IMR-90 (cell line): ENCODE results near the gene ULBP1. TPM values are rescaled to one million over a fixed set of nuclear protein-coding genes. Genes with fewer than 3 reads are reported as not detected.

Source experiments
- ATAC-seq: fragments of 200-7000 bp; cut with Tn5 transposase; 2 replicates; pipeline ENCODE4 v1.9.1; 2020; ENCODE audit warnings: low read depth, mild to moderate bottlenecking, moderate library complexity
- BruUV-seq: library from RNA; stranded (reverse); fragments of 400-500 nt; replicated peaks from 2 replicates; lab custom pipeline; 2021; lab: Mats Ljungman, UMichigan
- CTCF ChIA-PET: fragments of 300-600 bp; formaldehyde crosslinking; extraction: SDS; loops from one replicate; lab custom pipeline; 2021; ENCODE audit warnings: antibody characterized with exemption; lab: Yijun Ruan, JAX
- POLR2A ChIA-PET: fragments of 300-600 bp; sonication (Branson Sonifier 250); formaldehyde crosslinking; loops from one replicate; lab custom pipeline; 2022; ENCODE audit warnings: antibody characterized with exemption; ENCODE audit not compliant: unreplicated experiment; lab: Charles Lee
- DNase-seq: peaks from one replicate; pipeline ENCODE4 v3.0.0; 2013
- H2AFZ ChIP-seq: replicated peaks from 2 replicates; pipeline ENCODE3; 2013; ENCODE audit warnings: low read length, mild to moderate bottlenecking; ENCODE audit not compliant: poor library complexity
- H2AK5ac ChIP-seq: 2 replicates; pipeline ENCODE4 v1.6.1; 2013; ENCODE audit warnings: low read depth, low read length, inconsistent platforms
- H2AK9ac ChIP-seq: replicated peaks from 2 replicates; pipeline ENCODE3; 2013; ENCODE audit warnings: mild to moderate bottlenecking, low read depth, low read length, moderate library complexity; ENCODE audit not compliant: poor library complexity
- H2BK120ac ChIP-seq: 2 replicates; pipeline ENCODE4 v1.6.1; 2013; ENCODE audit warnings: low read depth, low read length, inconsistent platforms
- H2BK15ac ChIP-seq: 3 replicates; pipeline ENCODE4 v1.6.1; 2013; ENCODE audit warnings: low read depth, low read length, inconsistent platforms
- H2BK20ac ChIP-seq: 2 replicates; pipeline ENCODE4 v1.6.1; 2013; ENCODE audit warnings: low read depth, mild to moderate bottlenecking, inconsistent platforms, low read length, moderate library complexity
- H2BK5ac ChIP-seq: 2 replicates; pipeline ENCODE4 v1.6.1; 2013; ENCODE audit warnings: mild to moderate bottlenecking, low read depth, low read length, inconsistent platforms; ENCODE audit not compliant: poor library complexity, severe bottlenecking
- H3K14ac ChIP-seq: replicated peaks from 2 replicates; pipeline ENCODE4 v1.6.1; 2013; ENCODE audit warnings: low read depth, low read length, inconsistent platforms
- H3K18ac ChIP-seq: 2 replicates; pipeline ENCODE4 v1.6.1; 2013; ENCODE audit warnings: low read depth, low read length, control low read depth
- H3K23ac ChIP-seq: 2 replicates; pipeline ENCODE4 v1.6.1; 2013; ENCODE audit warnings: low read depth, low read length, inconsistent platforms
- H3K27ac ChIP-seq: 2 replicates; pipeline ENCODE4 v1.5.1; 2013; ENCODE audit warnings: mild to moderate bottlenecking, control low read depth, low read length; ENCODE audit not compliant: insufficient read depth
- H3K27me3 ChIP-seq: 2 replicates; pipeline ENCODE4 v1.6.1; 2013; ENCODE audit warnings: low read length; ENCODE audit not compliant: control insufficient read depth, insufficient read depth
- H3K36me3 ChIP-seq: 2 replicates; pipeline ENCODE4 v1.6.1; 2013; ENCODE audit warnings: low read length, mixed read lengths; ENCODE audit not compliant: control insufficient read depth, insufficient read depth
- H3K4ac ChIP-seq: 2 replicates; pipeline ENCODE4 v1.6.1; 2013; ENCODE audit warnings: low read depth, low read length, inconsistent platforms
- H3K4me1 ChIP-seq: 2 replicates; pipeline ENCODE4 v1.6.1; 2013; ENCODE audit warnings: low read length, mixed read lengths; ENCODE audit not compliant: control insufficient read depth, insufficient read depth
- H3K4me2 ChIP-seq: 2 replicates; pipeline ENCODE4 v1.6.1; 2013; ENCODE audit warnings: low read depth, mild to moderate bottlenecking, control low read depth, low read length, moderate library complexity
- H3K4me3 ChIP-seq: 2 replicates; pipeline ENCODE4 v1.5.1; 2013; ENCODE audit warnings: low read depth, mild to moderate bottlenecking, control low read depth, low read length, moderate library complexity; ENCODE audit not compliant: insufficient read depth
- H3K56ac ChIP-seq: 2 replicates; pipeline ENCODE4 v1.6.1; 2013; ENCODE audit warnings: low read length, inconsistent platforms; ENCODE audit not compliant: insufficient read depth; ENCODE audit errors: extremely low read depth
- H3K79me1 ChIP-seq, 2 experiments: 2 replicates each; pipeline ENCODE4 v1.6.1; 2013; ENCODE audit warnings: low read length in 2 of 2, inconsistent platforms in 1 of 2, low read depth in 1 of 2
- H3K9ac ChIP-seq: 2 replicates; pipeline ENCODE4 v1.6.1; 2013; ENCODE audit warnings: low read depth, low read length, control low read depth
- H3K9me1 ChIP-seq: 2 replicates; pipeline ENCODE4 v1.6.1; 2013; ENCODE audit warnings: low read length, inconsistent platforms; ENCODE audit not compliant: insufficient read depth
- H3K9me3 ChIP-seq: 2 replicates; pipeline ENCODE4 v1.6.1; 2013; ENCODE audit warnings: low read length; ENCODE audit not compliant: control insufficient read depth, insufficient read depth
- H4K20me1 ChIP-seq: 2 replicates; pipeline ENCODE4 v1.6.1; 2013; ENCODE audit warnings: low read length, inconsistent platforms; ENCODE audit not compliant: insufficient read depth
- H4K5ac ChIP-seq: 2 replicates; pipeline ENCODE4 v1.6.1; 2013; ENCODE audit warnings: mild to moderate bottlenecking, low read depth, low read length, control low read depth
- H4K8ac ChIP-seq, 2 experiments: 2 replicates each; pipeline ENCODE4 v1.6.1; 2013; ENCODE audit warnings: low read depth in 2 of 2, low read length in 2 of 2, control low read depth in 1 of 2, inconsistent platforms in 1 of 2
- H4K91ac ChIP-seq: 2 replicates; pipeline ENCODE4 v1.6.1; 2013; ENCODE audit warnings: low read depth, low read length, inconsistent platforms; ENCODE audit not compliant: insufficient read depth
- BHLHE40 ChIP-seq: fragments of 150-350 bp; IDR thresholded peaks from 2 replicates; pipeline ENCODE4 v1.6.1; 2016; ENCODE audit warnings: mild to moderate bottlenecking, low read depth, low read length
- CEBPB ChIP-seq: IDR thresholded peaks from 2 replicates; pipeline ENCODE4 v1.6.1; 2012; ENCODE audit warnings: low read depth, low read length, improper control_type of control experiment
- CHD1 ChIP-seq: IDR thresholded peaks from 2 replicates; pipeline ENCODE4 v1.6.1; 2012; ENCODE audit warnings: low read depth, low read length, improper control_type of control experiment
- CTCF ChIP-seq: conservative IDR thresholded peaks from 2 replicates; pipeline ENCODE4 v1.5.1; 2012; ENCODE audit warnings: mild to moderate bottlenecking, low read depth, low read length, improper control_type of control experiment
- ELK1 ChIP-seq: fragments of 150-350 bp; IDR thresholded peaks from 2 replicates; pipeline ENCODE4 v1.6.1; 2016; ENCODE audit warnings: low read depth, mild to moderate bottlenecking, low read length, moderate library complexity, borderline replicate concordance
- FOS ChIP-seq: fragments of 150-350 bp; IDR thresholded peaks from 2 replicates; pipeline ENCODE4 v1.6.1; 2016; ENCODE audit warnings: low read depth, low read length
- MAFK ChIP-seq: IDR thresholded peaks from 2 replicates; pipeline ENCODE4 v1.6.1; 2012; ENCODE audit warnings: low read depth, low read length, improper control_type of control experiment
- MAZ ChIP-seq: IDR thresholded peaks from 2 replicates; pipeline ENCODE4 v1.6.1; 2012; ENCODE audit warnings: low read depth, mild to moderate bottlenecking, low read length, improper control_type of control experiment, moderate library complexity, borderline replicate concordance
- NFE2L2 ChIP-seq: fragments of 150-350 bp; IDR thresholded peaks from 2 replicates; pipeline ENCODE4 v1.6.1; 2016; ENCODE audit warnings: low read depth, mild to moderate bottlenecking, low read length
- POLR2A ChIP-seq: IDR thresholded peaks from 2 replicates; pipeline ENCODE4 v1.6.1; 2012; ENCODE audit warnings: mild to moderate bottlenecking, low read depth, low read length
- RAD21 ChIP-seq: IDR thresholded peaks from 2 replicates; pipeline ENCODE4 v1.6.1; 2012; ENCODE audit warnings: low read length, improper control_type of control experiment
- RCOR1 ChIP-seq: IDR thresholded peaks from 2 replicates; pipeline ENCODE4 v1.6.1; 2012; ENCODE audit warnings: mild to moderate bottlenecking, low read length, improper control_type of control experiment; ENCODE audit not compliant: insufficient replicate concordance
- RFX5 ChIP-seq: IDR thresholded peaks from 2 replicates; pipeline ENCODE4 v1.8.0; 2012; ENCODE audit warnings: low read depth, mild to moderate bottlenecking, low read length, moderate library complexity
- SMC3 ChIP-seq: fragments of 150-350 bp; IDR thresholded peaks from 2 replicates; pipeline ENCODE4 v1.6.1; 2016; ENCODE audit warnings: low read depth, mild to moderate bottlenecking, antibody characterized with exemption, low read length, moderate library complexity
- USF2 ChIP-seq: fragments of 150-350 bp; IDR thresholded peaks from 2 replicates; pipeline ENCODE4 v1.6.1; 2017; ENCODE audit warnings: mild to moderate bottlenecking, antibody characterized with exemption, low read length, low read depth
- WGBS, 2 experiments: methylation state at CpG; one replicate each; pipeline versions ENCODE4 v1.1.5 to v1.1.7; 2013; ENCODE audit warnings: missing lambda C conversion rate in 2 of 2; ENCODE audit not compliant: insufficient read length in 1 of 2; ENCODE audit errors: extremely low coverage in 2 of 2; 5-methylcytosine and 5-hydroxymethylcytosine counted together
- dilution Hi-C: fragments of 300-500 bp; cut with HindIII; formaldehyde crosslinking; loops from one replicate; pipeline ENCODE4 v1.14.3; 2018; ENCODE audit warnings: low sequenced_read_pairs; ENCODE audit not compliant: unreplicated experiment
- in situ Hi-C: fragments of 300-500 bp; cut with MboI; formaldehyde crosslinking; loops from 3 replicates; pipeline ENCODE4 v1.14.3; 2019; ENCODE audit warnings: low sequenced_read_pairs, inconsistent platforms, mixed read lengths
- intact Hi-C: fragments of 100-400 bp; cut with micrococcal nuclease; formaldehyde crosslinking; loops from 2 replicates; pipeline ENCODE4 v1.10.0; 2022
- polyA plus RNA-seq, 3 experiments: library from polyadenylated mRNA; depleted of rRNA; stranded (reverse); fragments of >200 nt; gene quantifications; 2 replicates each; pipeline ENCODE4 v1.2.3, GENCODE V29; 2012; ENCODE audit warnings: low replicate concordance in 1 of 3
- total RNA-seq: library from RNA; depleted of rRNA; stranded (reverse); fragments of >200 nt; gene quantifications from 2 replicates; pipeline ENCODE4 v1.2.3, GENCODE V29; 2012

Gene ULBP1
- total and polyA plus RNA-seq, 2 of the 4 experiments (the other 2 are of a cell fraction): 0.18 to 0.87 TPM

- Histone ChIP-seq H3K9ac (no peak overlapping the region), H3K4me1 (peaks cover 2% of the 10 kb centered on the region; the same call in 1 of the 2 replicates), H4K91ac (no peak overlapping the region), H3K4ac (no peak overlapping the region), H2BK15ac (no peak overlapping the region), H2BK120ac (no peak overlapping the region), H3K23ac (no peak overlapping the region), H3K27me3 (peaks cover 62% of the 10 kb centered on the region), H2AK9ac (no peak overlapping the region), H4K8ac (no peak overlapping the region), H3K14ac (no peak overlapping the region), H2AK5ac (no peak overlapping the region), H3K56ac (no peak overlapping the region), H3K4me2 (no peak overlapping the region), H3K27ac (no peak overlapping the region), H2BK5ac (no peak overlapping the region), H2AFZ (no peak overlapping the region), H4K20me1 (no peaks in the 10 kb centered on the region), H4K5ac (no peak overlapping the region), H3K9me1 (no peaks in the 10 kb centered on the region), H3K79me1 (no peaks in the 10 kb centered on the region), H2BK20ac (no peak overlapping the region), H3K4me3 (no peak overlapping the region), H3K9me3 (peaks cover 2% of the 10 kb centered on the region; the same call in 1 of the 2 replicates), H3K36me3 (no peaks in the 10 kb centered on the region), H3K18ac (no peak overlapping the region)
- in situ Hi-C loops (no loop called here), intact Hi-C loops (no loop called here), dilution Hi-C loops (no loop called here)
- ChIA-PET CTCF (no interaction called here), POLR2A (no interaction called here)
- DNase-seq: no peak
- no peak for ATAC-seq
- TF ChIP-seq RAD21 (no peak), CTCF (no peak), RCOR1 (no peak), CEBPB (no peak), FOS (no peak), RFX5 (no peak), POLR2A (no peak), ELK1 (no peak), NFE2L2 (no peak), USF2 (no peak), MAFK (no peak), SMC3 (no peak), MAZ (no peak), BHLHE40 (no peak), CHD1 (no peak)
- no CpG with 5 or more reads among the region's 3 CpGs for WGBS, 2 experiments
- no TSS peak for BruUV-seq
Measured at GRCh38 chr6:150001295-150002008, 37.7 kb downstream of the ULBP1 start.
